Measurements from ENCODE around the gene CAMK2N1. TPM values are rescaled to one million over a fixed set of nuclear protein-coding genes. Genes with fewer than 3 reads are reported as not detected.

The CAMK2N1 gene
- total and polyA plus RNA-seq, 4 donors = 9.6 to 36.8 (median 16.7) TPM

DNA sequence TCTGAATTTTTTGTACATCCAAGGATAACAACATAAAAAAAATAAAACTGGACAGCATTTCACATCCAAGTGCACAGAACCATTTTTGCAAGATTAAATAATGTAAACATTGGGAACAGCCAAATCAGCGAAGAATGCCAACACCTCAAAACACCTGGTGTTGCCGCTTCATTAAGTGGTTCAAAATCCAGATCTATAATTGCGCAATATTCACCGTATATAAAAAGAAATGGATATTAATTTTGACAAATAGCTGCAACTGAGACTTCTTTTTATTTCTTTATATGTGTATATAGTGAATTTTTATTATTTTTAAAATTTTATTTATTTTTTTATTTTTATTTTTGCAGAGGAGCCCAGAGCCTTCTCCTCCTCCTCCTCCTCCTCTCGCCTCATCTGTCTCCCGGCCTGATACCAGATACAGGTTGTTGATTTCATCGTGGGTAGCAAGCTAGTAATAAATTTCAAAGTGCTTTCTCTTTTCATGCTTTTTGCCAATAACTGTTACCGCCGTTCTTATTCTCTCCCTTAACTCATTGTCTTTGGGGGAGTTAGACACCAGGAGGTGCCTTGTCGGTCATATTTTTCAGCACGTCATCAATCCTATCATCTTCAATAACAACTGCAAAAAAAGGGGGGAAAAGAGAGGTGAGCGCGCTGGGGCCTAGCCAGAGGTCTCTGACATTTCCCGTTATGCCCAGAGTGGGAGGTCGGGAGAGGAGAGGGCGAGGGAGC is 2.7 kb downstream of the CAMK2N1 start:
- no peaks in the 10 kb centered on the region for H3K4me1 ChIP-seq (ENCODE audit: control insufficient read depth in 1 of 2, insufficient read depth in 2 of 2, low read length in 2 of 2)
- H3K27ac ChIP-seq (ENCODE audit: low read depth in 1 of 2, low read length in 2 of 2) = no peak overlapping the region
- DNase-seq = no peak
- no peaks in the 10 kb centered on the region for H3K9me3 ChIP-seq (ENCODE audit: control insufficient read depth, low read length)
- intact Hi-C loops (cut with DNase I) = no loop called here
- no peak for ATAC-seq (ENCODE audit: low FRiP score)
- no peak overlapping the region for H3K4me3 ChIP-seq (ENCODE audit: low read length in 2 of 2)
- no peaks in the 10 kb centered on the region for H3K36me3 ChIP-seq (ENCODE audit: control insufficient read depth in 1 of 2, insufficient read depth in 2 of 2, low read length in 1 of 2)
- H3K27me3 ChIP-seq (ENCODE audit: control insufficient read depth in 1 of 2, insufficient read depth in 2 of 2, low read length in 1 of 2) = no peaks in the 10 kb centered on the region
- 82 to 84% methylated on average over 16 of the region's 16 CpGs for WGBS, 2 donors

DNA sequence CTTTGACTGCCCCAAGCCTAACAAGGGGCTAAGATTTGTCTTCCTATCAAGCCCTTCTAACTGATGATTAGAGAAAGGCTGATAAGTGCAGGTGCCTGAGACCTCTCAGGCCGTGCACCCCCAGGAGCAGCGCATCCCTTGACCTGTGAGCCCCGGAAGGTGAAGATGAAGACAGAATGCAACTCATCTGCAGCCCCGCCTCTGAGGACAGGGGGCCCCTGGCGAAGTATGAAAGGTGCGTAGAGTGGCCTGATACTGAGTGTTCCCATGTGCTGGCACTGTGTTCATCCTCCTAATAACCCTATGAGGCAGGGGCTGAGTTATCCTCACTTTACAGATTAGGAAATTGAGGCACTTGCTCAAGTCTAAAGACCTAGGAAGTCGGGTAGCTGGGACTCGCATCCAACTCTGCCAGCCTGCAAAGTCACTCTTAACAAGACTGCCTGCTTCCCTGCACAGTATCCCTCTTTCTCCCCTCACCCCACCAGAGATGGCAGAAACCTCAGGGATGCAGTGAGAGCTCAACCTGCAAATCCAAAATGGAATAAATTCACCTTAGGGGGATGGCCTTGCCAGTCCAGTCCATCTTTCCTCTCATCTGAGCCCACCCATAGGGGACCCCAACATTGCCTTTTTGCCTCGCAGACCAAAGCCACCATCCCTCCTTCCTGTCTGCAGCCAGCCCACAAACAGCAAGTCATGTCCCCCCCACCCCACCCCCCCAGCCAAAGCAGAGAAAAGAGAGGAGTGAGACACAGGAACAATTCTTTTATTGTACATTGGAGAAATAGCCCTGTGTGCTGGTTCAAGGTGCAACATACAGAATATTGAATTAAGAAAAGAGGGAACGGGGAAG is 4.1 kb downstream of the CAMK2N1 start:
- Histone ChIP-seq H3K27me3 (ENCODE audit: control insufficient read depth in 1 of 2, insufficient read depth in 2 of 2, low read length in 1 of 2) (no peaks in the 10 kb centered on the region), H3K4me1 (ENCODE audit: control insufficient read depth in 1 of 2, insufficient read depth in 2 of 2, low read length in 2 of 2) (no peaks in the 10 kb centered on the region), H3K27ac (ENCODE audit: low read depth in 1 of 2, low read length in 2 of 2) (no peak overlapping the region), H3K9me3 (ENCODE audit: control insufficient read depth, low read length) (no peaks in the 10 kb centered on the region), H3K36me3 (ENCODE audit: control insufficient read depth in 1 of 2, insufficient read depth in 2 of 2, low read length in 1 of 2) (no peaks in the 10 kb centered on the region), H3K4me3 (ENCODE audit: low read length in 2 of 2) (no peak overlapping the region)
- 78 to 82% methylated on average over 10 of the region's 10 CpGs for WGBS, 2 donors
- ATAC-seq (ENCODE audit: low FRiP score) (no peak), DNase-seq (no peak)
- intact Hi-C loops (cut with DNase I) = no loop called here

DNA sequence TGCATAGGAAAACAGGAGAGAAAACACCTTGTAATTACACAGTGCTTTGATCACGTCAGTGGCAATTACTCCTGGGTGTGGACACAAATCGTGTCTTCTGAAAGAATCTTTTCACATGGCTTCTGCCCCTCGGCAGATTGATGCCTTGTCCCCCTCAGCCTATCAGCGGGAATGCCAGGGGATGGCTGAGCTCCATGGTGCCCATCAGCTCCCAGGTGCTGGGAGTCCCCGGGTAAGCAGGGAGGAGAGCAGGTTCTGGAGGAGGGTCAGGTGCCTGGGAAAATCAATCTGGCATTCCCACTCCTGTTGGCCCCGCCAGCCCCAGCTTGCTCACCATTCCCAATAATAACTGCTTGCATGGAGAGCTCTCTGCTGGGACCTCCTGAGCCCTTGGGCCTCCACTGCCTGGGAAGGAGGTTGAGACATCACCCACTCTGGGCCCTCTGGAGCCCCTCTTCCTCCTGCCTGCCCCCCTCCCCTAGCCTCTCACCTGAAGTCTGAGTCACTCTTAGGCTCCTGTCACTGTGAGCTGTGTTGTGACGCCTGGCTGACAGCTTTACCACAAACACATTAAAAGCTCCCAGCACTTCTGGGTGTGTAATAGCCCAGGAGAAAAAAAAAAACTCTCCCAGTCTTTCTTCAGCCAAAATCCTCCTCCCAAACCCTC is 4.9 kb downstream of the CAMK2N1 start:
- Histone ChIP-seq H3K36me3 (ENCODE audit: control insufficient read depth in 1 of 2, insufficient read depth in 2 of 2, low read length in 1 of 2) (no peaks in the 10 kb centered on the region), H3K4me1 (ENCODE audit: control insufficient read depth in 1 of 2, insufficient read depth in 2 of 2, low read length in 2 of 2) (no peaks in the 10 kb centered on the region), H3K27ac (ENCODE audit: low read depth in 1 of 2, low read length in 2 of 2) (no peak overlapping the region), H3K27me3 (ENCODE audit: control insufficient read depth in 1 of 2, insufficient read depth in 2 of 2, low read length in 1 of 2) (peaks cover 0 to 2% of the 10 kb centered on the region in 2 donors), H3K4me3 (ENCODE audit: low read length in 2 of 2) (no peak overlapping the region), H3K9me3 (ENCODE audit: control insufficient read depth, low read length) (no peaks in the 10 kb centered on the region)
- no peak for DNase-seq
- WGBS, 2 donors = 65 to 67% methylated on average over 7 of the region's 7 CpGs
- intact Hi-C loops (cut with DNase I) = no loop called here
- no peak for ATAC-seq (ENCODE audit: low FRiP score)

DNA sequence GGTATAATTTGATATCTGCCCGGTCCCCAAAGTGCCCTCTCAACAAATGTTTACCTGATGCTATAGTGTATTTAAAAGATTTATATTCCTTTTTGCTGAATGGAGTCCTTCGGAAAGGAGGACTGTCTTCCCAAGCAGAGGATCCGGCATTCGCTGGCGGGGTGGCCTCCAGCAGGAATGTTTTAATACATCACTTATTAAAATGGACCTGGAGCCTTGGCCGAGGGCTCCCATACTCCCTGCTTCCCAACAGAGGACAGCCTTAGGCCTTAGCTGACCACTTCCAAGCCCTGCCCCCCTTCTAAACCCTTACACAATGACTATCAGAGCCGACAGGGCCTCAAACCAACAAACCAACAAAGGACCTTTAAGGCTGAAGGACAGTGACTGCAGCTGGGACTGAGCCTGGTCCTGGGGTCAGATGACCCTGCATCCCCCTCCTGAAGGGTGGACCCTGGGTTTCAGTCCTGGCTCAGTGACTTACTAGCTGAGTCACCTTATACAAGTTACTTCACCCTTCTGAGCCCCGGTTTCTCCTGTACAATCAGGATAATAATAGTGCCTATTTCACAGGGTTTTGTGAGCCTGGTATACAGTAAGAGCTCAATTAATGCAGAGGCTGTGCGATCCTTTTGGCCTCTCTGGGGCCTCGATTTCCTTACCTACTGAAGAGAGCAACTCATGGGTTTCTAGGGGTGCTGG is 5.6 kb downstream of the CAMK2N1 start:
- Histone ChIP-seq H3K4me3 (ENCODE audit: low read length in 2 of 2) (no peak overlapping the region), H3K9me3 (ENCODE audit: control insufficient read depth, low read length) (no peaks in the 10 kb centered on the region), H3K36me3 (ENCODE audit: control insufficient read depth in 1 of 2, insufficient read depth in 2 of 2, low read length in 1 of 2) (no peaks in the 10 kb centered on the region), H3K27ac (ENCODE audit: low read depth in 1 of 2, low read length in 2 of 2) (no peak overlapping the region), H3K4me1 (ENCODE audit: control insufficient read depth in 1 of 2, insufficient read depth in 2 of 2, low read length in 2 of 2) (no peaks in the 10 kb centered on the region), H3K27me3 (ENCODE audit: control insufficient read depth in 1 of 2, insufficient read depth in 2 of 2, low read length in 1 of 2) (peaks cover 0 to 2% of the 10 kb centered on the region in 2 donors)
- intact Hi-C loops (cut with DNase I) = no loop called here
- 84 to 89% methylated on average over 10 of the region's 10 CpGs for WGBS, 2 donors
- DNase-seq (no peak), ATAC-seq (ENCODE audit: low FRiP score) (no peak)

DNA sequence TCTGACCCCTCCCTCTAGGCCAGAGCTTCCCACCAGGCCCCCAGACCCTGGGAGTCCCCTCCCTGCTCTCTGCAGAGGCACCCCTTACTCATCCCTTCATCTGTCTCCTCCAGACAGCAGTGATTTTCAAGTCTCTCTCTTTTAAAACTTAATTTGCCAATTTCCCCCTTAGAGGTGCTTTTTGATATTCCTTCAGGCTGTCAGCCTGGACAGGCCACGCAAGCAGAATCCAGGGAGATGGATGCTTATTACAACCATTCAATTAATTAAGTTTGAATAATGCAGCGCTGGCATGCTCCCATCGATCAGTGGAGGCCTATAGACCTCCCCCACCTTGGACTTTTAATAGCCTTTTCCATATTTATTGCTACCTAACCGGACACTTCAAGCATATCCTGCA is 6.2 kb downstream of the CAMK2N1 start:
- H3K27ac ChIP-seq (ENCODE audit: low read depth in 1 of 2, low read length in 2 of 2) = no peak overlapping the region
- intact Hi-C loops (cut with DNase I) = no loop called here
- H3K4me1 ChIP-seq (ENCODE audit: control insufficient read depth in 1 of 2, insufficient read depth in 2 of 2, low read length in 2 of 2) = no peaks in the 10 kb centered on the region
- DNase-seq = no peak
- no peak overlapping the region for H3K4me3 ChIP-seq (ENCODE audit: low read length in 2 of 2)
- peaks cover 0 to 2% of the 10 kb centered on the region in 2 donors for H3K27me3 ChIP-seq (ENCODE audit: control insufficient read depth in 1 of 2, insufficient read depth in 2 of 2, low read length in 1 of 2)
- H3K9me3 ChIP-seq (ENCODE audit: control insufficient read depth, low read length) = no peaks in the 10 kb centered on the region
- no peak for ATAC-seq (ENCODE audit: low FRiP score)
- 87 to 93% methylated on average over 4 of the region's 4 CpGs for WGBS, 2 donors
- H3K36me3 ChIP-seq (ENCODE audit: control insufficient read depth in 1 of 2, insufficient read depth in 2 of 2, low read length in 1 of 2) = no peaks in the 10 kb centered on the region

DNA sequence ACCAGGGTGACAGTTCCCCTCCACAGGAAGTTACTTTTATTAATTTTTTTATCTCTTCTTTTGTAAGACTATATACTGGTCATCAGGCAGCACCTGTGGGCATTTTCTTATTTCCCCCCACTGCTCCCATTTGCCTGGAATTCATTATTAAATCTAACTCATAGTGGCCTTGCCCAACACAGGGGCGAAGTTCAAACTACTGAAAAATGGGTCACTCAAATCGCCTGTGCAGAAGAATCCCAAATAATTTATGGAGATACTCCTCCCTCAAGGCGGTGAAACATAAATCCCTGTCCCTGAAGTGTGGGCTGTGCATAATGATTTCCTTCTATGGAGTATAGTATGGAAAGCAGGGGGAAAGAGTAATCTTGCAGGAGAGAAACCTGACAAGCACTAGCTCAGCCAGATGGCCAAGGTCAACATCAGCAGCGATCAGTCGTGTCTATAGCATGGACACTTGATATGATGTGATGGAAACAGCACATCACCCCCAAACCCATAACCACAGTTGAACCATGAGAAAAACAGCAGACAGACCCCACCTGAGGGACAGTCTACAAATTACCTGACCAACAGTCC is 7.9 kb downstream of the CAMK2N1 start:
- DNase-seq (no peak), ATAC-seq (ENCODE audit: low FRiP score) (no peak)
- no peak overlapping the region for H3K4me3 ChIP-seq (ENCODE audit: low read length in 2 of 2)
- H3K27ac ChIP-seq (ENCODE audit: low read depth in 1 of 2, low read length in 2 of 2) = no peak overlapping the region
- 69 to 76% methylated on average over 5 of the region's 5 CpGs for WGBS, 2 donors
- H3K9me3 ChIP-seq (ENCODE audit: control insufficient read depth, low read length) = no peaks in the 10 kb centered on the region
- intact Hi-C loops (cut with DNase I) = no loop called here
- peaks cover 0 to 2% of the 10 kb centered on the region in 2 donors for H3K27me3 ChIP-seq (ENCODE audit: control insufficient read depth in 1 of 2, insufficient read depth in 2 of 2, low read length in 1 of 2)
- H3K4me1 ChIP-seq (ENCODE audit: control insufficient read depth in 1 of 2, insufficient read depth in 2 of 2, low read length in 2 of 2) = no peaks in the 10 kb centered on the region
- H3K36me3 ChIP-seq (ENCODE audit: control insufficient read depth in 1 of 2, insufficient read depth in 2 of 2, low read length in 1 of 2) = no peaks in the 10 kb centered on the region

DNA sequence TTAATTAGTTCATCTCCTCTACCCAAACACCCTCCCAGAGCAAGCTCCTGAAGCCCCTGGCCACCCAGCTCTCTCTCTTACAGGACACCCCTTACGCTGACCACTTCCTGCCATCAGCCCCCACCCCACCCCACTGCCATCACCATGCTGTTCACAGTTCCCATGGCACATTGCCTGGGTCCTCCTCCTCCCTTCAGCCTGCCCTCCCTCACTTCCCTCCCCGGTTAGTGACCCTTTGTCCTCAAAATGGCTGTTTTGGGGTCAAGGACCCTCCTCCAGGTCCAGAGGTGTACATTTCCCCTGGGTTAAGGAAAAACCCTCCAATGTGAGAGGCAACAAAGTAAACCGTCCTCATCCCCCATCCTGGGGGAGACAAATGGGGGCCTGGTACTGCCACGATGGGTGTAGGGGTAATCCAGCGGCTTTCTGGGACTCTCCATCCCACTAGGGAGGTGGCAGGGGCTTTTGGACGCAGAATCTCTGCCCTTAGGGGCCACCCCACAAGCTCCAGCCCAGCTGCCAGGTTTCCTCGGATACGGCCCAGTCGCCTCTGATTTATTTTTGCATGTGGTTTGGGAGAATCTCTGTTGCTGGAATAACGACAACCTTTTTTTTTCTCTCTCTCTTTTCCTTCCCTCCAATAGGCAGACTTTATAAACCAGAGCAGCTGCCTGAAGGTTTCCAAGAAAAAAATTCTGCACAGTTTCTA is 8.5 kb downstream of the CAMK2N1 start:
- Histone ChIP-seq H3K4me1 (ENCODE audit: control insufficient read depth in 1 of 2, insufficient read depth in 2 of 2, low read length in 2 of 2) (no peaks in the 10 kb centered on the region), H3K9me3 (ENCODE audit: control insufficient read depth, low read length) (no peaks in the 10 kb centered on the region), H3K36me3 (ENCODE audit: control insufficient read depth in 1 of 2, insufficient read depth in 2 of 2, low read length in 1 of 2) (no peaks in the 10 kb centered on the region), H3K4me3 (ENCODE audit: low read length in 2 of 2) (no peak overlapping the region), H3K27me3 (ENCODE audit: control insufficient read depth in 1 of 2, insufficient read depth in 2 of 2, low read length in 1 of 2) (peaks cover 0 to 2% of the 10 kb centered on the region in 2 donors), H3K27ac (ENCODE audit: low read depth in 1 of 2, low read length in 2 of 2) (no peak overlapping the region)
- no peak for ATAC-seq (ENCODE audit: low FRiP score)
- intact Hi-C loops (cut with DNase I) = no loop called here
- 38 to 46% methylated on average over 10 of the region's 10 CpGs for WGBS, 2 donors
- DNase-seq = no peak

Data from aorta (tissue), 5 donors.